PC-3 (cell line): Measurements from ENCODE around the gene SMPD3. TPM values are rescaled to one million over a fixed set of nuclear protein-coding genes. Genes with fewer than 3 reads are reported as not detected.

Experiments used
- ATAC-seq: fragments of 200-7000 bp; cut with Tn5 transposase; 2 replicates; pipeline ENCODE4 v1.9.1; 2020; ENCODE audit warnings: mild to moderate bottlenecking, moderate library complexity
- BruUV-seq: library from RNA; stranded (reverse); fragments of 400-500 nt; replicated peaks from 2 replicates; lab custom pipeline; 2021; lab: Mats Ljungman, UMichigan
- CTCF ChIA-PET: fragments of 300-600 bp; sonication (Branson Sonifier 250); formaldehyde crosslinking; loops from one replicate; lab custom pipeline; 2022; ENCODE audit warnings: antibody characterized with exemption; lab: Charles Lee
- POLR2A ChIA-PET: fragments of 300-600 bp; sonication (Branson Sonifier 250); formaldehyde crosslinking; loops from one replicate; lab custom pipeline; 2022; ENCODE audit warnings: antibody characterized with exemption; ENCODE audit not compliant: unreplicated experiment; lab: Charles Lee
- DNase-seq: peaks from one replicate; pipeline ENCODE4 v3.0.0-alpha.2; 2015
- H2AFZ ChIP-seq: fragments of 300-600 bp; sonication (generic); 2 replicates; pipeline ENCODE4 v1.6.0; 2016; ENCODE audit warnings: antibody characterized with exemption, low read length
- H3F3A ChIP-seq: fragments of 300-600 bp; sonication (generic); one replicate; pipeline ENCODE4 v1.6.0; 2017; ENCODE audit warnings: antibody characterized with exemption, low read length, control low read depth, mild to moderate bottlenecking; ENCODE audit not compliant: unreplicated experiment
- H3K27ac ChIP-seq: fragments of 300-600 bp; sonication (generic); 2 replicates; pipeline ENCODE4 v1.5.1; 2016; ENCODE audit warnings: mild to moderate bottlenecking, low read length
- H3K27me3 ChIP-seq: fragments of 300-600 bp; sonication (generic); 2 replicates; pipeline ENCODE4 v1.6.1; 2016; ENCODE audit warnings: low read length, mixed read lengths
- H3K36me3 ChIP-seq: fragments of 300-600 bp; sonication (generic); 2 replicates; pipeline ENCODE4 v1.6.1; 2016; ENCODE audit warnings: low read depth, mixed run types, low read length, mixed read lengths
- H3K4me1 ChIP-seq: fragments of 300-600 bp; sonication (generic); 2 replicates; pipeline ENCODE4 v1.5.1; 2016; ENCODE audit warnings: low read length; ENCODE audit not compliant: insufficient read depth
- H3K4me2 ChIP-seq: fragments of 300-600 bp; sonication (generic); 2 replicates; pipeline ENCODE4 v1.6.0; 2016; ENCODE audit warnings: low read length
- H3K4me3 ChIP-seq: fragments of 300-600 bp; sonication (generic); 2 replicates; pipeline ENCODE4 v1.5.1; 2016; ENCODE audit warnings: mild to moderate bottlenecking, low read length, mixed read lengths
- H3K79me2 ChIP-seq: fragments of 300-600 bp; sonication (generic); 2 replicates; pipeline ENCODE4 v1.6.1; 2017; ENCODE audit warnings: low read length, mixed read lengths
- H3K9ac ChIP-seq: fragments of 300-600 bp; sonication (generic); 2 replicates; pipeline ENCODE4 v1.6.0; 2016; ENCODE audit warnings: mild to moderate bottlenecking, low read length
- H3K9me2 ChIP-seq: fragments of 300-600 bp; sonication (generic); replicated peaks from 2 replicates; pipeline ENCODE4 v1.6.1; 2016; ENCODE audit warnings: mixed run types, low read length, mixed read lengths
- H3K9me3 ChIP-seq: fragments of 300-600 bp; sonication (generic); 2 replicates; pipeline ENCODE4 v1.6.1; 2016; ENCODE audit warnings: low read length, mixed read lengths
- H4K20me1 ChIP-seq: fragments of 300-600 bp; sonication (generic); 2 replicates; pipeline ENCODE4 v1.6.1; 2016; ENCODE audit warnings: low read length, mixed read lengths
- EZH2 ChIP-seq: fragments of 300-600 bp; sonication (generic); IDR thresholded peaks from one replicate; pipeline ENCODE4 v1.6.1; 2017; ENCODE audit warnings: antibody characterized with exemption, mild to moderate bottlenecking, low read length; ENCODE audit not compliant: unreplicated experiment
- EZH2phosphoT487 ChIP-seq: fragments of 300-600 bp; sonication (generic); IDR thresholded peaks from 2 replicates; pipeline ENCODE4 v1.6.1; 2018; ENCODE audit warnings: mild to moderate bottlenecking, antibody characterized with exemption, low read length, borderline replicate concordance
- intact Hi-C: fragments of 100-400 bp; cut with micrococcal nuclease; formaldehyde crosslinking; loops from 2 replicates; pipeline ENCODE4 v1.9.0; 2023
- total RNA-seq: library from RNA; depleted of rRNA; stranded (reverse); fragments of >200 nt; gene quantifications from 2 replicates; pipeline ENCODE4 v1.2.3, GENCODE V29; 2014
- TF ChIP-seq, protein P1 (sequence below): fragments of 300-600 bp; sonication (generic); conservative IDR thresholded peaks from 2 replicates; pipeline ENCODE4 v1.5.1; 2017; ENCODE audit warnings: antibody characterized with exemption, low read depth, mild to moderate bottlenecking, low read length

Gene SMPD3
- total RNA-seq, 1 experiment from 2014 or later, result not detected

- Histone ChIP-seq H3K36me3 (no peaks in the 10 kb centered on the region), H3K27ac (no peak overlapping the region), H3K27me3 (no peaks in the 10 kb centered on the region), H3K79me2 (no peaks in the 10 kb centered on the region), H3K9me3 (no peaks in the 10 kb centered on the region), H3K9me2 (no peaks in the 10 kb centered on the region), H3K9ac (no peak overlapping the region), H3K4me2 (no peak overlapping the region), H3K4me3 (no peak overlapping the region), H2AFZ (no peak overlapping the region), H3K4me1 (no peaks in the 10 kb centered on the region), H4K20me1 (no peaks in the 10 kb centered on the region), H3F3A (no peaks in the 10 kb centered on the region)
- intact Hi-C loops, result no loop called here
- ChIA-PET CTCF (no interaction called here), POLR2A (no interaction called here)
- no TSS peak for BruUV-seq
- DNase-seq (no peak), ATAC-seq (no peak)
- TF ChIP-seq, protein P1, sequence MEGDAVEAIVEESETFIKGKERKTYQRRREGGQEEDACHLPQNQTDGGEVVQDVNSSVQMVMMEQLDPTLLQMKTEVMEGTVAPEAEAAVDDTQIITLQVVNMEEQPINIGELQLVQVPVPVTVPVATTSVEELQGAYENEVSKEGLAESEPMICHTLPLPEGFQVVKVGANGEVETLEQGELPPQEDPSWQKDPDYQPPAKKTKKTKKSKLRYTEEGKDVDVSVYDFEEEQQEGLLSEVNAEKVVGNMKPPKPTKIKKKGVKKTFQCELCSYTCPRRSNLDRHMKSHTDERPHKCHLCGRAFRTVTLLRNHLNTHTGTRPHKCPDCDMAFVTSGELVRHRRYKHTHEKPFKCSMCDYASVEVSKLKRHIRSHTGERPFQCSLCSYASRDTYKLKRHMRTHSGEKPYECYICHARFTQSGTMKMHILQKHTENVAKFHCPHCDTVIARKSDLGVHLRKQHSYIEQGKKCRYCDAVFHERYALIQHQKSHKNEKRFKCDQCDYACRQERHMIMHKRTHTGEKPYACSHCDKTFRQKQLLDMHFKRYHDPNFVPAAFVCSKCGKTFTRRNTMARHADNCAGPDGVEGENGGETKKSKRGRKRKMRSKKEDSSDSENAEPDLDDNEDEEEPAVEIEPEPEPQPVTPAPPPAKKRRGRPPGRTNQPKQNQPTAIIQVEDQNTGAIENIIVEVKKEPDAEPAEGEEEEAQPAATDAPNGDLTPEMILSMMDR, result no peak
- TF ChIP-seq EZH2 (no peak), EZH2phosphoT487 (no peak)
These were observed 77.0 kb downstream of the SMPD3 start for GRCh38 chr16:68371276-68371651.

GRCh38 chr16:68370581-68371275 lies 77.6 kb downstream of the SMPD3 start:
- POLR2A ChIA-PET, result no interaction called here
- BruUV-seq, result no TSS peak

More at GRCh38 chr16:68370581-68371275, 77.6 kb downstream of the SMPD3 start:
- H3K27ac ChIP-seq, result no peak overlapping the region
- no peak overlapping the region for H3K4me2 ChIP-seq
- H3K4me1 ChIP-seq, result no peaks in the 10 kb centered on the region
- H3K36me3 ChIP-seq, result no peaks in the 10 kb centered on the region
- no peak overlapping the region for H3K4me3 ChIP-seq
- no peak for TF ChIP-seq EZH2phosphoT487
- TF ChIP-seq, protein P1, result no peak
- TF ChIP-seq EZH2, result no peak
- CTCF ChIA-PET, result no interaction called here
- no peak for ATAC-seq
- no peaks in the 10 kb centered on the region for H3F3A ChIP-seq
- DNase-seq, result no peak
- no peak overlapping the region for H3K9ac ChIP-seq
- H3K27me3 ChIP-seq, result no peaks in the 10 kb centered on the region
- H3K9me2 ChIP-seq, result no peaks in the 10 kb centered on the region
- intact Hi-C loops, result no loop called here
- H3K9me3 ChIP-seq, result no peaks in the 10 kb centered on the region
- H4K20me1 ChIP-seq, result no peaks in the 10 kb centered on the region
- H3K79me2 ChIP-seq, result no peaks in the 10 kb centered on the region
- no peak overlapping the region for H2AFZ ChIP-seq
